GM18873 (cell line): ENCODE data around the gene TMEM59L.

ENCODE experiments used
- ATAC-seq: cut with Tn5 transposase; IDR thresholded peaks from one replicate; pipeline ENCODE4 v1.9.1; 2021; ENCODE audit warnings: mild to moderate bottlenecking, moderate library complexity, moderate number of reproducible peaks; ENCODE audit not compliant: unreplicated experiment, low FRiP score

Gene TMEM59L

DNA sequence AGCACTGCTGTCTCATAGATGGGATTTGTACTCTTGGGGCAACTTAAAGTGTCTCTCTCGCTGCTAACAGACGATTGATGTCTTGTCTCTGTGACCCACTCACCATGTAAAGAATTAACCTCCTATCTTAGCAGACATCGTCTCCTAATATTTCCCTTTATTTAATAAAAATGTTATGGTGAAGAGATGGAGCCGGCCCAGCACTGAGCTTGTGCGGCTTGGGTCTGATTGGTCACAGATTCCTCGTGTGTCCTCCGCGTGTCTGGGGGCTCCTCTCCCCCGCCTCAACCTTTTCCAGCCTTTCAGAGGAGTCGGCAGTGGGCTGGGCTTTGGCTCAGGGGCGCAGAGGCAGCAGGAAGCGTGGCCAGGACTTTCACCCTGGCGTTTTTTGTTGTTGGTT, 57.6 kb downstream of the TMEM59L start:
- ATAC-seq = no peak
